Neural cell (in vitro differentiated cells): Measurements from ENCODE around the gene JADE2.

Experiments used
- RAD21 ChIP-seq: fragments of 450-650 bp; conservative IDR thresholded peaks from 2 replicates; pipeline ENCODE4 v1.6.1; 2014; ENCODE audit warnings: antibody characterized with exemption, mild to moderate bottlenecking, moderate library complexity
- TF ChIP-seq, protein P1 (sequence below): fragments of 450-650 bp; IDR thresholded peaks from 2 replicates; pipeline ENCODE4 v1.5.1; 2014; ENCODE audit warnings: antibody characterized with exemption, mild to moderate bottlenecking, moderate library complexity; ENCODE audit not compliant: poor library complexity, severe bottlenecking

DNA sequence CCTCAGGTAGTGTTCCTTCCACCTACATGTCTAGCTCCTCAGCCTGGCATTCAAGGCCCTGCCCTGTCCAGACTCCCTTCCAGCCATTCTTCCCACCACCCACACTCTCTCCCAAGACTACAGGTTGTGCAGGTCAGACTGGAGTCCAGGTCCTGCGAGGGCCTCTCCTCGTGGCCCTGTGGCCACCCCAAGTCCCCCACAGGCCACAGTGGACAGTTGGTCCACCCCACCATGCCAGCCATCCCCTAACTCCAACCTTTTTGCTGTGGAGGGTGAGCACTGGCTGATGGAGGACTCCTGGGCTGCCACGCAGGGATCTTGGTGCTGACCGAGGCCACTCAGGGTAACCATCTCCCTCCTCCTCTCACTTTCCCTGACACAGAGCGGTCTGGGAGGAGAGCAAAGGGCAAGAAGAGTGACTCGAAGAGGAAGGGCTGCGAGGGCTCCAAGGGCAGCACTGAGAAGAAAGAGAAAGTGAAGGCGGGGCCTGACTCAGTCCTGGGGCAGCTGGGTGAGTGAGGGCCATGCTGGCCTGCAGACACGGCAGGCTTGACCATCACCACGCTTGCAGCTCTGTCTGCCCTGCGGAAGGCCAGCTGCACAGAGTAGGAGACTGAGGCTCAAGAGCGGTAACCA, 51.0 kb downstream of the JADE2 start:
- no peak for TF ChIP-seq RAD21
- TF ChIP-seq, protein P1, sequence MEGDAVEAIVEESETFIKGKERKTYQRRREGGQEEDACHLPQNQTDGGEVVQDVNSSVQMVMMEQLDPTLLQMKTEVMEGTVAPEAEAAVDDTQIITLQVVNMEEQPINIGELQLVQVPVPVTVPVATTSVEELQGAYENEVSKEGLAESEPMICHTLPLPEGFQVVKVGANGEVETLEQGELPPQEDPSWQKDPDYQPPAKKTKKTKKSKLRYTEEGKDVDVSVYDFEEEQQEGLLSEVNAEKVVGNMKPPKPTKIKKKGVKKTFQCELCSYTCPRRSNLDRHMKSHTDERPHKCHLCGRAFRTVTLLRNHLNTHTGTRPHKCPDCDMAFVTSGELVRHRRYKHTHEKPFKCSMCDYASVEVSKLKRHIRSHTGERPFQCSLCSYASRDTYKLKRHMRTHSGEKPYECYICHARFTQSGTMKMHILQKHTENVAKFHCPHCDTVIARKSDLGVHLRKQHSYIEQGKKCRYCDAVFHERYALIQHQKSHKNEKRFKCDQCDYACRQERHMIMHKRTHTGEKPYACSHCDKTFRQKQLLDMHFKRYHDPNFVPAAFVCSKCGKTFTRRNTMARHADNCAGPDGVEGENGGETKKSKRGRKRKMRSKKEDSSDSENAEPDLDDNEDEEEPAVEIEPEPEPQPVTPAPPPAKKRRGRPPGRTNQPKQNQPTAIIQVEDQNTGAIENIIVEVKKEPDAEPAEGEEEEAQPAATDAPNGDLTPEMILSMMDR = no peak
